HEK293T (cell line): ENCODE measurements around the gene DSG2.

Experiments used
- CTCF ChIA-PET: fragments of 350-600 bp; formaldehyde crosslinking; extraction: SDS; loops from one replicate; lab custom pipeline; 2021; ENCODE audit warnings: antibody characterized with exemption, inconsistent platforms; lab: Yijun Ruan, JAX
- POLR2A ChIA-PET: fragments of 350-600 bp; formaldehyde crosslinking; extraction: SDS; loops from one replicate; lab custom pipeline; 2020; ENCODE audit warnings: antibody characterized with exemption, inconsistent platforms; lab: Yijun Ruan, JAX
- DNase-seq: peaks from one replicate; pipeline ENCODE4 v3.0.0; 2012; ENCODE audit warnings: mixed read lengths; ENCODE audit errors: extremely low spot score
- ARNT ChIP-seq: fragments of 450-650 bp; IDR thresholded peaks from 2 replicates; pipeline ENCODE4 v1.6.1; 2017; ENCODE audit warnings: mild to moderate bottlenecking
- BHLHE40 ChIP-seq: fragments of 450-650 bp; IDR thresholded peaks from 2 replicates; pipeline ENCODE4 v1.6.1; 2016; ENCODE audit warnings: mild to moderate bottlenecking, moderate library complexity, borderline replicate concordance
- CTBP1 ChIP-seq: fragments of 450-650 bp; IDR thresholded peaks from 2 replicates; pipeline ENCODE4 v1.6.1; 2016; ENCODE audit warnings: borderline replicate concordance
- ELF4 ChIP-seq: fragments of 450-650 bp; IDR thresholded peaks from 2 replicates; pipeline ENCODE4 v1.6.1; 2017; ENCODE audit warnings: antibody characterized with exemption
- FOXA1 ChIP-seq: fragments of 450-650 bp; IDR thresholded peaks from 2 replicates; pipeline ENCODE4 v1.6.1; 2016; ENCODE audit warnings: mild to moderate bottlenecking
- FOXK2 ChIP-seq: fragments of 450-650 bp; IDR thresholded peaks from 2 replicates; pipeline ENCODE4 v1.6.1; 2016; ENCODE audit warnings: mild to moderate bottlenecking
- FOXM1 ChIP-seq: fragments of 450-650 bp; IDR thresholded peaks from 2 replicates; pipeline ENCODE4 v1.6.1; 2017; ENCODE audit warnings: mild to moderate bottlenecking, borderline replicate concordance
- HDGF ChIP-seq: fragments of 450-650 bp; IDR thresholded peaks from 2 replicates; pipeline ENCODE4 v1.6.1; 2017; ENCODE audit warnings: antibody characterized with exemption, borderline replicate concordance
- L3MBTL2 ChIP-seq: fragments of 450-650 bp; conservative IDR thresholded peaks from 2 replicates; pipeline ENCODE4 v1.6.1; 2016; ENCODE audit warnings: mild to moderate bottlenecking
- LEF1 ChIP-seq: fragments of 450-650 bp; IDR thresholded peaks from 2 replicates; pipeline ENCODE4 v1.6.1; 2017; ENCODE audit warnings: mild to moderate bottlenecking, borderline replicate concordance
- NFRKB ChIP-seq: fragments of 450-650 bp; IDR thresholded peaks from 2 replicates; pipeline ENCODE4 v1.6.1; 2016; ENCODE audit warnings: mild to moderate bottlenecking, moderate library complexity
- SP1 ChIP-seq: fragments of 450-650 bp; IDR thresholded peaks from 2 replicates; pipeline ENCODE4 v1.6.1; 2017
- SUZ12 ChIP-seq: fragments of 450-650 bp; IDR thresholded peaks from 2 replicates; pipeline ENCODE4 v1.6.1; 2016; ENCODE audit warnings: mild to moderate bottlenecking
- TARDBP ChIP-seq: fragments of 450-650 bp; IDR thresholded peaks from 2 replicates; pipeline ENCODE4 v1.6.1; 2016
- ZNF384 ChIP-seq: fragments of 450-650 bp; IDR thresholded peaks from 2 replicates; pipeline ENCODE4 v1.6.1; 2016
- TF ChIP-seq, protein P1 (sequence below): fragments of 450-650 bp; IDR thresholded peaks from 2 replicates; pipeline ENCODE4 v1.6.1; 2016

DSG2 gene

DNA sequence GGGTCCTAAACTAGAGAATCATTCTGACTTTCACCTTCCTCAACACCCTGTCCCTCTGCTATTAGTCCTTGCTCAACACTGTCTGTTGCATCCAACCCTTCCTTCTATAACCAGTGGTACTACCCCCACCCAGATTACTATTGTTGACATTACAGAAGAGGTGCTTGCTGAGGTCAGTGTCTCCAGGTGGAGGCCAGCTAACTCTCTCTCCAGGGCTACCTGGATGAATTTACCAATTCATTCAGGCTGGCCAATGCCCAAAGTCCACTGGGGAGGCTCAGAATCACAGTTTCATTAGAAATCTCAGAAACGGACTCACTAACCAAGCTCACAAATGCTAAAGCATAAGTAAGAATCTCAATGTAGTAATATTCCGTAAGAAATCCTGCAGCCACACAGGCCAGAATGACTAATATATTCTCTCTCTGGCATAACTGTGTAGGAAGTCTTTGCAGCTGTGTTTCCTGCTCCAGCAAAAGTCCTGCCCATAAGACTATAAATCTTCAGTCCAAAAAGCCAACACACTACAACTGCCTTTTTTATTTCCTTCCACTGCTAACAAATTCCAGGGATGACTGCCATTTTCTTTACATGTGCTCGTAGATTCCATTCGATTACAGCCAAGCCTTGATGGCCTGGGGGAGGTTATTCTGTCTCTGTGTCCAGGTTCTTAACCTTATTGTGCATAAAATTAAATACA lies 83.7 kb downstream of the DSG2 start:
- no peak for DNase-seq

DNA sequence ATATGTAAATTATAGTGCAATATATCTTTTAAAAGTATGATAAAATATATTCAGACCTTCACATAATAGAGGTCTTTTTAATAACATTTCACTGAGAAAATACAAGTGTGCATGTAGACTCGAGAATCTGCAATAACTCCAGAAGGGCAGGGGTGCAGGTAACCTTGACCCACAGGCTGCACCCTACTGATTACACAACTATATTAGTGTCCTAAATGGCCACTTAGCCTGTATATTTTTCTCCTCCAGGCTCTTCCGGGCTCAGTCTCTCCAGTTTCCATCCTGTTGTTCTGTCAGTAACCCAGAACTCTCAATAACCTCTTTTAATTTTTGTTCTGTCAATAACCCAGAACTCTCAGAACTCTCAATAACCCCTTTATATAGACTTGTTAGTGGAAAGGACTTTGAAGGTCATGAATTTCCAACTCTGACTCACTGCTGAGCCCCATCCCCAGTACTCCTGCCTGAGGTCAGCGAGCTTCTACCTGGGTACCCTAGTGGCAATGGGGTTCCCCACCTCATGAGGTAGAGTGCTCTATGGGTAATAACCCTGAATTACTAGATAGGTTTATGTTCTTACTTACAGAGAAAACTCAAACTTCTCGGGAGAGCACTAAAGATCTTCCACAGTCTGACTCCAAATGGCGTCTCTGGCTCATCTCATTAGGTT lies 85.3 kb downstream of the DSG2 start:
- CTCF ChIA-PET, result interaction anchor here (0.6 kb wide), 1 partner anchor 101 kb away, joined by 3 read pairs; the partner anchor contains the start of gene B4GALT6
- POLR2A ChIA-PET, result no interaction called here
- TF ChIP-seq CTBP1 (no peak), FOXM1 (no peak), ZNF384 (no peak), NFRKB (no peak), BHLHE40 (no peak)
- TF ChIP-seq, protein P1, sequence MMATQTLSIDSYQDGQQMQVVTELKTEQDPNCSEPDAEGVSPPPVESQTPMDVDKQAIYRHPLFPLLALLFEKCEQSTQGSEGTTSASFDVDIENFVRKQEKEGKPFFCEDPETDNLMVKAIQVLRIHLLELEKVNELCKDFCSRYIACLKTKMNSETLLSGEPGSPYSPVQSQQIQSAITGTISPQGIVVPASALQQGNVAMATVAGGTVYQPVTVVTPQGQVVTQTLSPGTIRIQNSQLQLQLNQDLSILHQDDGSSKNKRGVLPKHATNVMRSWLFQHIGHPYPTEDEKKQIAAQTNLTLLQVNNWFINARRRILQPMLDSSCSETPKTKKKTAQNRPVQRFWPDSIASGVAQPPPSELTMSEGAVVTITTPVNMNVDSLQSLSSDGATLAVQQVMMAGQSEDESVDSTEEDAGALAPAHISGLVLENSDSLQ, result no peak
- no peak for DNase-seq

More for the DNA sequence above, 83.7 kb downstream of the DSG2 start:
- CTCF ChIA-PET, result no interaction called here
- POLR2A ChIA-PET, result no interaction called here
- TF ChIP-seq BHLHE40, result no peak
- TF ChIP-seq SUZ12, result no peak
- TF ChIP-seq ELF4, result no peak
- no peak for TF ChIP-seq CTBP1
- no peak for TF ChIP-seq FOXM1
- no peak for TF ChIP-seq ZNF384
- TF ChIP-seq TARDBP, result no peak
- TF ChIP-seq ARNT, result no peak
- TF ChIP-seq, protein P1, result no peak
- TF ChIP-seq L3MBTL2, result no peak
- TF ChIP-seq FOXA1, result no peak
- no peak for TF ChIP-seq NFRKB
- no peak for TF ChIP-seq FOXK2
- no peak for TF ChIP-seq LEF1
- TF ChIP-seq SP1, result no peak
- TF ChIP-seq HDGF, result no peak

DNA sequence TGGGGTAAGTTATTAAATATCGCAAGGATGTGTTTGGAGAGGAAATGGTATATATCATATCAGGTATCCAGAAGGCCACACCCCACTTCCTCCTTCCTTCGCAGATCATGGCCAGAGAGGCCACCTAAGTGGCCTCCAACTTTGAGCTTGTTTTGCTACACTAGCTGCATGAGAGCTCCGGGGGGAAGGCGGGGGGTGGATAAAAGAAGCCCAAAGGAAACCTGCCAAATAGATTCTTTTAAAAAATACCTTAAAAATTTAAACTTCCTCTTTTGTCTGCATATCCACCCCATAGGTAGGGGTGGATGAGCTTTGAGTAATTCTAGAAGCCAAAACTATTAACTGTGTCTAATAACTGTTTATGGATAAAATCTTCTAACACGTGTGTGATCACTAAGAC lies 88.0 kb downstream of the DSG2 start:
- no peak for DNase-seq
- POLR2A ChIA-PET, result interaction anchor here (0.6 kb wide), 1 partner anchor 53 kb away, joined by 3 read pairs; no protein-coding TSS in a partner anchor
- CTCF ChIA-PET, result interaction anchor here (0.6 to 0.7 kb wide), 2 partner anchors 25 to 80 kb away, joined by 3 read pairs; no protein-coding TSS in a partner anchor
- no peak for TF ChIP-seq TARDBP
- TF ChIP-seq LEF1, result no peak
- TF ChIP-seq, protein P1, result no peak
- no peak for TF ChIP-seq SP1
- TF ChIP-seq FOXA1, result no peak
- no peak for TF ChIP-seq NFRKB
- TF ChIP-seq L3MBTL2, result no peak
- no peak for TF ChIP-seq CTBP1

DNA sequence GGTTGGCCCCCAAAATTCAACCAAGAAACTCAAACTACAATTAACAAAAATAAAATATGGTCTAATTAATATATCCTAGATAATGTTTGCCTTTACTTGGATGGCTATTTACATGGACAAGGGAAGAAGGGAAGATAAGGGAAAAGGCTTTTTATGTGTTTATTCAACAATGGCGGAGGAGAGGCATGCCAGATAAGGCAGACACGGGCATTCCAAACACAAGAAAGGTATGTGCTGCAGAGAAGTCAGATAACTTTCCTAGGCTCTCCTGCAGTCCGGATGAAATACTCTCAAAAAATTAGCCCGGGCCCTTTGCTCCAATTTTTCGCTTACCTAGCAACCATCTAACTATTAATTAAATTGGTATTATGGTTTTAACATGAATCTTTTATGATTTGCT lies 88.6 kb downstream of the DSG2 start:
- CTCF ChIA-PET, result interaction anchor here (0.6 to 0.7 kb wide), 3 partner anchors 24 to 1174 kb away, joined by 3 to 4 read pairs (median 3); no protein-coding TSS in a partner anchor
- DNase-seq, result no peak
- TF ChIP-seq CTBP1, result no peak
- no peak for TF ChIP-seq BHLHE40
- TF ChIP-seq SP1, result no peak
- no peak for TF ChIP-seq ELF4
- TF ChIP-seq, protein P1, result no peak
- no peak for TF ChIP-seq LEF1
- POLR2A ChIA-PET, result interaction anchor here (0.6 kb wide), 1 partner anchor 52 kb away, joined by 3 read pairs; no protein-coding TSS in a partner anchor

DNA sequence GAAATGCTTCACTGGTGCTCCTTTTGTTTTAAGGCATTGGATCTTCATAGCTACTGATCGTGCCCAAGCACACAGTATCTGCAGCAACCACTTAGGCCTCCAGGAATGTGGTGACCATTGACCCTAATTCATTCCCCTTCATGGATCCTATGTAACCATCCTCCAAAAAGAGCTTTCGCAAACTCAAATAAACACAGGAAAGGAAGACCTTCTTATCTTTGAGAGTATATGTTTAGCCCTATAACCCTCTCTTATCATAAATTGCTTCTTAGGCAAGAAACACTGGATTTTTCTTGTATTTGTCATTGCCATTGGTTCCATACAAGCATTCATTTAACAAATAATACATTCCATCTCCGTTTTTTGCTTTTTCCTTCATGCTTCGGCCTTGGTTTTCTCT lies 89.6 kb downstream of the DSG2 start:
- POLR2A ChIA-PET, result no interaction called here
- CTCF ChIA-PET, result interaction anchor here (0.6 kb wide), 1 partner anchor 1173 kb away, joined by 4 read pairs; no protein-coding TSS in a partner anchor

More for the DNA sequence above, 89.6 kb downstream of the DSG2 start:
- TF ChIP-seq, protein P1, result no peak
- TF ChIP-seq FOXK2, result no peak
- no peak for TF ChIP-seq CTBP1
- no peak for TF ChIP-seq L3MBTL2
- TF ChIP-seq SP1, result no peak
- TF ChIP-seq ZNF384, result no peak
- DNase-seq, result no peak
